Smooth muscle cell of the brain vasculature (primary cell): ENCODE results near the gene NAALADL1.
A peak's percentile ranks its signal among the peaks of the same experiment; 100 is the strongest.
"Not testable (repeated sequence)": the region's sequence is repeated elsewhere in the genome, so short reads cannot be mapped to it uniquely, and the experiment has no call there.

ENCODE experiments used
- DNase-seq: peaks from one replicate; pipeline ENCODE4 v3.0.0-alpha.2; 2012; ENCODE audit warnings: low read depth, low spot score

The NAALADL1 gene

GRCh38 chr11:65013888-65014725 is 44.2 kb downstream of the NAALADL1 start, which contains the start of gene ARL2:
ARL2 (plus strand) TSS chr11:65014160; CDS start chr11:65014208, 48 bp downstream.
- DNase-seq, result peak; percentile 76

- peak; percentile 72 for DNase-seq
Observed at GRCh38 chr11:65013130-65013887, 45.0 kb downstream of the NAALADL1 start.

DNA sequence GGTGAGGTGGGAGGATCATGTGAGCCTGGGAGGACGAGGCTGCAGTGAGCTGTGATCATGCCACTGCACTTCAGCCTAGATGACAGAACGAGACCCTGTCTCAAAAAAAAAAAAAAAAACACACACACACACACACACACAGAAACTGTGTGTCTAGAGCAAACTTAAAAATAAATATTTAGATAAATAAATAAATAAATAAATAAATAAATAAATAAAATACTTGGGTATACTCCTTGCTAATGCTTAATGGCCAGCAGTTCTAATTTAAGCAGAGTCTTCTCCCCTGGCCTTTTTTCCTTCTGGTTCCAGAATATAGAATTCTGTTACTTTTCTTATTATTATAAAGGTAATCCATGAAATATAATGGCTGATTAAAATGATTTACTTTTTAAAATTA is 49.5 kb downstream of the NAALADL1 start:
- no peak for DNase-seq

DNA sequence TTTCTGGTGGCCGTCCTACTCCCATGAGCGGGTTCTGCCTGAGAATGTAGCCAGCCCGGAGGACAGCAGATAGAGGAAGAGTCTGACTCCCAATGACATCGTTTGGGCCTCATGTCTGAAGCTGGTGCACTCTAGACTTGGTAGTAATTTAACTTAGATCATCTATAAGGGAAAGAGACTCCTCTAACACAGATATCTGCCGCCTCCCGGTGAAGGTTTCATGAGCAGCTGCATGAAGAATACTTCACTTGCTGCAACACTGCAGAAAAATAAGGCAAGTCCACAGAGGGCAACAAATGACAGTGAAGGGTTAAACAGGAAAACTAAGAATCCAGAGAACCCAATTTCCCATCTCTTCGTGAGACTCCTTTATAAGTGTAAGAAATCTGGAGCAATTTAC is 50.3 kb downstream of the NAALADL1 start:
- DNase-seq, result no peak

DNA sequence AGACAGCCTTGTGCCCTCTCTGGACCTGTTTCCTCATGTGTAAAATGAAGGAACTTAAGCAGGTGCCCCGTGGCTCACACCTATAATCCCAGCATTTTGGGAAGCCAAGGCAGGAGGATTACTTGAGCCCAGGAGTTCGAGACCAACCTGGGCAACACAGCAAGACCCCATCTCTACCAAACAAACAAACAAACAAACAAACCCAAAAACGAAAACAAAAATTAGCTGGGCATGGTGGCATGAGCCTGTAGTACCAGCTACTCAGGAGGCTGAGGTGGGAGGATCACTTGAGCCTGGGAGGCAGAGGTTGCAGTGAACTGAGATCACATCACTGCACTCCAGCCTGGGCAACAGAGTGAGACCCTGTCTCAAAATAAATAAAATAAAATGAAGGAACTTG is 54.4 kb downstream of the NAALADL1 start:
- DNase-seq, result not testable (repeated sequence)

DNA sequence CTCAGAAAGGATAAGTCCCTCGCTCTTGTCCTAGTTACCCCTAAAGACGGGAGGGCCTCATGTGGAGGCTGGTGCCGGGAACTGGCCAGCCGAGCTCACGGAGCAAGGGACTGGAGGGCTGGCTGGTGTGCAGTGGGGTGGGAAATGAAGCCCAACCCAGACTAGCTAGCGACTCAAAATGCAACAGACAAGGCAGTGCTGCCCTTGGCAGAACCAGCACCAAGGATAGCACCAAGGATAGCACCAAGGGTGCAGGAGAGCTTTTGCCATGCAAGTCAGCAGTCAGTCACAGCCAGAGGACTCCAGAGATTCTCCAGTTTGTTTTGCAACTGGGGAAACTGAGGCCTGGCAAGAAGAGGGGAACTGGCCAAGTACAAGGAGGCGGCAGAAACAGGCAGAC is 55.1 kb downstream of the NAALADL1 start:
- no peak for DNase-seq

GRCh38 chr11:65002706-65003105 is 55.6 kb downstream of the NAALADL1 start:
- DNase-seq, result no peak

GRCh38 chr11:64999478-64999877 is 58.9 kb downstream of the NAALADL1 start:
- no peak for DNase-seq

DNA sequence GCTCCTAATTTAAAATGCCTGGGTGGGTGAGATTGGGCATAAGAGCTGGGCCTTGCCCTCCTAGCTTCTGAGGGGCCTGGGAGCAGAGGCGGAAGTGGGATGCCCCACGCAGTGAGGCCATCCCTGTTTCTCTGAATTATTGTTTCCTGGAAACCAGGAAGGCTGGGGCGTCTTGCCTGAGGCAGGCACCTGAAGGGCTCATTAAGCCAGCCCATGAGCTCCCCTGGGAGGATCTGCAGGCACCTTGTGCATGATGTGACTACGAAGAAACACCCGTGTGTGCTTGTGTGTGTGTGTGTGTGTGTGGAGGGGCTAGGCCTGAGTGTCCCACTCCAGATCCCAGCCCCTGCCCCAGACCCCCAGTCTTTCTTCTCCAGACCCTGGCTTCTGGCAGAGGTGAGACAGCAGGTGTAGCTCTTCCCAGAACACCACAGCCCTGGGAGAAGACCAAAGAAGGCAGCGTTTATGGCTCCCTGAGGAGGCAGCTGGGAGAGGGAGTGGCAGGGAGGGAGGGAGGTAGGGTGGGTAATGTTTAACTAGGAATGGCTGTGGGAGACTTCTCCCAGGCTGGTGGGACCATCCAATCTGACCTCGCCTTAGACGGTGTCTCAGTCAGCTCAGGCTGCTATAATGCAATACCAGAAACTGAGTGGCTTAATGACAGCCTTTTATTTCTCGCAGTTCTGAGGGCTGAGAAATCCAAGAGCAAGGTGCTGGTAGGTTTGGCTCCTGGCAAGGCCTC is 59.5 kb downstream of the NAALADL1 start:
- DNase-seq, result no peak

DNA sequence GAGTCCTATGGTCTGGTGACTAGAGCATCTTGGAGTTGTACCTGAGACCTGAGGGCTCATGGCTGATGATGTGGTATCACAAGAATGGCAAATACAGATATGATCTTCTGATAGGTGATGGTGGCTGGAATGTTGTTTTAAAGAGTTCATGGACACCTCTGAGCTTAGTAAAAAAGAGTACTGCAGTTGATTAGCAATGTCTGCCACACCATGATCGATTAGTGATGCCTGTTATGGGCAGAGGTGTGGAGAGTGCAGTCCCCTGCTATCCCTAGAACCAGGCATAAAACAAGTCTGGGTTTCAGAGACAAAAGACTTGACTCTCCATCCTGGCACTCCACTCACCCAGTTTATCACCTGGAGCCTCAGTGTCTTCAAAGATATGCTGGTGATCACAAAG is 60.2 kb downstream of the NAALADL1 start:
- DNase-seq, result no peak

- no peak for DNase-seq
Observed at GRCh38 chr11:64996710-64997380, 61.5 kb downstream of the NAALADL1 start, which contains the start of gene BATF2. BATF2 (minus strand) TSS chr11:64996971; CDS start chr11:64996914, 57 bp downstream.

DNA sequence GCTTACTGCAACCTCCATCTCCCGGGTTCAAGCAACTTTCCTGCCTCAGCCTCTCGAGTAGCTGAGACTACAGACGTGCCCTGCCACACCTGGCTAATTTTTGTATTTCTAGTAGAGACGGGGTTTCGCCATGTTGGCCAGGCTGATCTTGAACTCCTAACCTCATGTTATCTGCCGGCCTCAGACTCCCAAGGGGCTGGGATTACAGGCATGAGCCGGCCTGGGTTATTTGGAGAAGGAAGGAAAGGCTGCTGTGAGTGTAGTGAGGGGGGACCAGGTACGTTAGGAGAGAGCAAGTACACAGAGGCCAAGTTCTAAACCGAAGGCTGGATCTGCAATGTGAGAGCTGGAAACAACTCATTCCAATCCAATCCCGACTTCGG is 62.0 kb downstream of the NAALADL1 start:
- DNase-seq, result no peak
